GM08714 (cell line): ENCODE measurements around the gene CRIM1.

Experiments used
- H3K4me3 ChIP-seq: fragments of 200-500 bp; sonication (Bioruptor generic); 2 replicates; pipeline ENCODE4 v1.5.1; 2014; ENCODE audit warnings: mild to moderate bottlenecking, low read length, inconsistent platforms
- ZNF274 ChIP-seq: IDR thresholded peaks from 2 replicates; pipeline ENCODE4 v1.6.1; 2012; ENCODE audit warnings: mild to moderate bottlenecking, low read depth, low read length

The CRIM1 gene

DNA sequence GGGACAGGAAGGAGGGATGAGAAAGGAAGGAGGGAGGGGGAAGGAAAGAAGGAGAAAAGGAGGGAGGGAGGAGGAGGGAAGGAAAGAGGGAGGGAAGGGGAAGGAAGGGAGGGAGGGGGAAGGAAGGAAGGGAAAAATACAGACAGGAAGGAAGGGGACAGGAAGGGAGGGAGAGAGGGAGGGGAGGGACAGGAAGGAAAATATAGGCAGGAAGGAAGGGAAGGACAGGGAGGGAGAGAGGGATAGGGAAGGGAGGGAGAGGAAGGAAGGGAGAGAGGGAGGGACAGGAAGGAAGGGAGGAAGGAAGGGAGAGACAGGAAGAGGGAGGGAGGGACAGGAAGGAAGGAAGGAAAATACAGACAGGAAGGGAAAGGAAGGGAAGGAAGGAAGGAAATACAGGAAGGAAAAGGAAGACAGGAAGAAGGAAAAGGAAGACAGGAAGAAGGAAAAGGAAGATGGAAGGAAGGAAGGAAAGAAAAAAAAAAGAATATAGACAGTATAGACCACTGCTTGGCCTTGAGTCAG is 178.8 kb downstream of the CRIM1 start:
- no peak overlapping the region for H3K4me3 ChIP-seq
- no peak for TF ChIP-seq ZNF274

DNA sequence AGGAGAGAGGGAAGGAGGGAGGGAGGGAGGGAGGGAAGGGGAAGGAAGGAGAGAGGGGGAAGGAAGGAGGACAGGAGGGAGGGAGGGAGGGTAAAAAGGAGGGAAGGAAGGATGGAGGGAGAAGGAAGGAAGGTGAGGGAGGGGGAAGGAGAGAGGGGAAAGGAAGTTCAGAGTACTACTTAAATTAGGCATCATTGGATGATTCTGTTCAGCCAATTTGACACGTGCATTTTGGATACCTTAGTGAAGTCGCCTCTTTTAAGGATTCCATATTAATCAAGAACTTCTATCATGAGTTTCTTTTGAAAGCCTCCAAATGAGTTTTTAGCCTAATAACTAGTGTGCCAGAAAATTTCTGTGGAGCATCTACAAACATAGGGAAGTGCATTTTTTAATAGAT is 179.5 kb downstream of the CRIM1 start:
- no peak for TF ChIP-seq ZNF274

DNA sequence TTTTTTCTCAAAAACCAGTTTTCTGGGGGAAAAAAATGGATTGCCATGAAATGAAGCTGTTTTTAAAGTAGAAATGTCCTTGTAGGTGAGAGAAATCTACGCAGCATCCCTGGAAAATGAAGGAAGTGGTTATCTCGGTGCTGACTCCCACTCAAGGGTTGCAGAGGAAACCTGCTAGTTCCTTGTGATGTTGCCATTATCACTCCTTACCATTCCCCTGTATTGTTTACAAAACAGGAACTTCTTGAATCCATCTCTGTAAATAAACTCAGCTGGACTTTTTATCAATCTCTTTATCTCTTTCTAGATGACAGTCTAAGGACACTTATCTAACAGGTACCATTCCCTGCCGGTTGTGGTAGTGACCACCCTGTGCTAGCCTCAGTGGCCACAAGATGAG is 181.2 kb downstream of the CRIM1 start:
- H3K4me3 ChIP-seq = no peak overlapping the region
- no peak for TF ChIP-seq ZNF274

More for the DNA sequence above, 179.5 kb downstream of the CRIM1 start:
- H3K4me3 ChIP-seq = no peak overlapping the region

DNA sequence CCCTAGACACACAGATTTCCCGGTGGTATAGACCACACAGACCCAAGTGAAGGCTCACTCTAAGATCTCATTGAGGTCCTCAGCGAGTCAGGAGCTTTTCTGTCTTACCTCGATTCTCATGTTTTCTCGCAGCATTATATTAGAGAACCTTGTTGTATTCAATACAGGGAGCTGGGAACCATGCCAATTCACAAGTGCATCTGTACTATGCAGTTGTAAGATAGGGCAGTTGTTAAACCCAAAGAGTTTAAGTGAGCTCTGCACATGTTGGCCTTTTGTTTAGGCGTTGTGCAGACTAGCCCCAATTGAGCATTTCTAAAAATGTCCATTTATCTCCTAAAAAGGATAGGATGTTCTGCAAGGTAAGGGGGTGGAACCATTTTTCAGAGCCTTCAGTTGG is 182.8 kb downstream of the CRIM1 start:
- TF ChIP-seq ZNF274 = no peak
- no peak overlapping the region for H3K4me3 ChIP-seq

DNA sequence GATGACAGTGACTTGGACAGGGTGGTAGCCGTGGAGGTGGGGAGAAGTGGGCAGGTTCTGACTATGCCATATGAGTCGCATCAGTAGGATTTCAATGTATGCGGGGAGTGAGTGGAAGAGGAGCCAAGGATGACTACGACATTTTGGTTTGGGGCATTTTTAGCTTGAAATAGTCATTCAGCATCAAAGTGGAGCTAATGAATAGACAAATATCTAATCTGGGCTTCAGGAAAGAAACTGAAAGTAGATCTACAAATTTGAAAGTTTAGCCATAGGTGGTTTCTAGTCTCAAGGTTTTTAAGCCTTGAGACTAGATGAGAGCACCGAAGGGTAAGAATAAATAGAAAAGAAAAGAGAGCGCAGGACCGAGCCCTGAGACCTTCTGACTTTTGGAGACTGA is 184.1 kb downstream of the CRIM1 start:
- H3K4me3 ChIP-seq = peak overlapping the region; percentile 35; the same call in 1 of the 2 replicates
- no peak for TF ChIP-seq ZNF274

DNA sequence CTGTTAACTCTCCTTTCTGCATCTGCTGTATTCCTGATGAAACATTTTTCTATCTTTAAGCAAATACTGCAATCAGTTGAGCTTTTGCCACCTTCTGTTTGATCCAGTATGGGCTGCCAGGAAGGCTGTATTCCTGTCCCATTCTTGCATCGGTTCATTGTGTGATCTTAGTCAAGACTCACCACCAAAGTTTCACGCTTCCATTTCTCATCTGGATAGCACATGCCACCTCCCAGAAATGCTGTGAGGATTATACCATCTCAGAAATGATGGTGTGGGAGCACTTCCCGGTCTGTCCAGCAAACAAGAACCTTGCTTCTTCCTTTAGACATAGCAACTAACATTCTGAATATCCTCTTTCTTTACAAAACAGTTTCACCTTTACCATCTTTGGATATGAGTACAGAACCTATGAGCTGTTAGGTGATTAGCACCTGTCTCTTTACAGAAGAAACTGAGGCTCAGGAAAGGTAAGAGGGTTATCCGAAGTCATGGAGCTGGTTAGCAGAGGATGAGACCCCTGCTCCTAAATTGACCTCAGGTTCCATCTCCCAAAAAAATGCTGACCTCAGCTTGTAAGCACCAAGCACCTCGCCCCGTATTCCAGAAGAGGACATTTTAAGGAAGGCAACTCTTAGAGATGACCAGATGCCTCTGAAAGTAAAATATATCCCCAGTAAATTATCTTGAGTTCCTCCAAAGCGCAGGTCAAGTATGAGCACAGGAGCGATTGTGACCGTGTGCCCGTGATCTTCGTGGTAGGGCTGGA is 185.6 kb downstream of the CRIM1 start:
- TF ChIP-seq ZNF274 = no peak
- H3K4me3 ChIP-seq = no peak overlapping the region

DNA sequence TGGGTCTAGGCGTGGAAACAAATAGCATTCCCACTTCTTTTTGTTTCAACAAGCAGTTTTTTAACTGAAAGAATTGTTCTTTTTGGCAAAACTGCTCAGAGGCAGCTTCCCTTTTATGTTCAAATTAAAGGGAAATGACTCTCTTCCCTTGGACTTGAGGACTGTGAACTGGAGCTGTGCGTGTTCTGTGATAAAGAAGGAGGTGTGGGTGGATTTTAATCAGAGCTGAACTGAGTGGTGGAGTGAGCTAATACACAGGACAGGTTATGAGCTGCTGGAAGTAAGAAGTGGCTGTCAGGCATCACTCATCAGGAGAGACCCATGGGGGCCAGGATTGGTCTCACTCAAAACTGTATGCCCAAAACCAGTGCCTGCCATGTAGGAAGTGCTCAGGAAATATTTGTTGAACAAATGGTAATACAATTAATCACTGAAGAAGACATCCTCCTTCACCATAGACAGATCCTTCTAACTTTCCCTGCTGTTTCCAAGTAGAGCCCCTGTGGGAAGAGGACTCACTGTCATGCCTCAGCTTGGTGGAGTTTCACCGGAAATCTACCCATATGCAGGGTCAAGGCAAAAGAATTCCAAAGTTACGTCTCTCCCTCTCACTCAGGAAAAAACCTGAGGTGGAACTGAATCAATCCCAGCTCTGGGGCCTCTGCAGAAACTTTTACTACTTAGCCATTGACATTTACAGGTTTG is 186.5 kb downstream of the CRIM1 start:
- H3K4me3 ChIP-seq = no peak overlapping the region
- TF ChIP-seq ZNF274 = no peak

DNA sequence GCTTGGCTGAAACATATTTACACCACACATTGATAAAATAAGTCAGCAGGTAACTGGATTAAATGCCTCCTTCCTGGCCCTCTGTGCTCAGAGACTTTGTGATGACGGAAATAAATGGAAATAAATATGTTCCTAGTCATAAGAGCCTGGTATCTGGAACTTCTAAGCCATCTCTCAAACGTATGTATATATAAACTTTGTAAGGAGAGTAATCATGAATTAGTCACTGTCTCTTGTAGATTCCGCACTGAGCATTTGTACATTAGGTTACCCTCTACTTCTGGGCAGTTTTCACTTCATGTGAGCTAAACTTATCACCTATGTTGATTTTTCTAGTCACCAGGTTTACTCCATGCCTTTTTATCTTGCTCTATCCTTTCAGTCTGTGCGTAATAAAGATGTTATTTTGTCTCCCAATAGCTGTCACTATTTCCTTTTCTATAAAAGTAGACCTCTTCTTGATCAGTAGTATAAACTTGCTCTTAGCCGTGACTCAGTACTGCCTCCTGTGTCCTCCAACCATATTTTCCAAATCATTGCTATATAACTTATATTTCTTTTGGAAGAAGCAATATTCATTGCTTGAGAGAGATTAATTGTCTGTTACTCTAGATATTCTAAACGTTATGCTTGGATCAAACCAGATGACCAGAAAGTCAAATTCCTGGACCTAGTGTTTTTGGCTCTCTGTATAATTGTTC is 189.2 kb downstream of the CRIM1 start:
- H3K4me3 ChIP-seq = no peak overlapping the region
- no peak for TF ChIP-seq ZNF274

DNA sequence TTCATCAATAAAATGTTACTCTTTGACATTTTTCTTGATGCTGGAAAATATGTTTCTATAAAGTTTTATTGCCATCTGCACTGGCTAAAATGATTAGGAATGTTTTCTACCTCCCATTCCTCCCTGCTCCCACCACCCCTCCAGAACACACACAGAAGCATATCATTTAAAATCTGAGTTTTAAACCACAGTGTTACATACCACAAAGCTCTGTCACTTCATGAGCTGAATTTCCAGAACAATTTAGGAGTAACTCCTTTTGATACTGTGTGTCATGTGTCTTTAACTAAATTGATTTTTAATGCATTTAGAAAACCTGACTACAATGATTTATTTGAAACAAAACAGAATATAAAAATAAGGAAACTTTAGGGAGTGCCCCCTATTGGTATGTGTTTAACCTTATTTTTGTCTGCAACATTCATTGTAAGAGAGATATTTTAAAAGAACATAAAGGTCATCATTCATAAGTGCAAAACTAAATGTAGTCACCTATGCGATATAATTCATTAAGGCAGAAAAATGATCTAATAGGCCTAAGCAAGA is 190.4 kb downstream of the CRIM1 start:
- no peak for TF ChIP-seq ZNF274
- no peak overlapping the region for H3K4me3 ChIP-seq

DNA sequence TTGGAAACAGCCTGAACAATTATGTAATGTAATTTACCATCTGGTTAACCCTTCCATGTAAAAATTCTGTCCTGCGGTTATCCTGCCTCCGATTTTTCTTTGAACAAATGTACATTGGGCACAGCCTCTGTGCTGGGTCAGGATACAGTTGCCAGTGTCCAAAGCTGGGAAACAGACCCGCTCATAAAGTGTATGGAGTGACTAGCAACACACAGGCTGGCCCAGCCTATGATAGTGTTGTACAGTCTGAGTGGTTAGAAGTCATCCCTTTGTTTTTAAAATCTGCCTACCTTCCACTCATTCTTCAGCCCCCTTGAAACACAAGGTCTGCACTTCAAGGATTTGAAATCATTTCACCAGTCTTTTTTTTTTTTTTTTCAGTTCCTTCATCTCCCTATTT is 192.3 kb downstream of the CRIM1 start:
- H3K4me3 ChIP-seq = no peak overlapping the region
- no peak for TF ChIP-seq ZNF274

DNA sequence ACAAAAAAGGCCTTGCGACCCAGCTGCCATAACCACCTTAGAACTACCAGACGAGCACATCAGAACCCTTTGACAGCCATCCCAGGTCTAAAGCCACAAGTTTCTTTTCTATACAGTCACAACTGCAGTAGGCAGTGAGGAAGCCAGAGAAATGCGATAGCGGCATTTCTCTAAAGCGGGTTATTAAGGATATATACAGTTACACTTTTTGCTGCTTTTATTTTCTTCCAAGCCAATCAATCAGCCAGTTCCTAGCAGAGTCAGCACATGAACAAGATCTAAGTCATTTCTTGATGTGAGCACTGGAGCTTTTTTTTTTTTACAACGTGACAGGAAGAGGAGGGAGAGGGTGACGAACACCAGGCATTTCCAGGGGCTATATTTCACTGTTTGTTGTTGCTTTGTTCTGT is 193.6 kb downstream of the CRIM1 start:
- no peak overlapping the region for H3K4me3 ChIP-seq
- TF ChIP-seq ZNF274 = no peak

DNA sequence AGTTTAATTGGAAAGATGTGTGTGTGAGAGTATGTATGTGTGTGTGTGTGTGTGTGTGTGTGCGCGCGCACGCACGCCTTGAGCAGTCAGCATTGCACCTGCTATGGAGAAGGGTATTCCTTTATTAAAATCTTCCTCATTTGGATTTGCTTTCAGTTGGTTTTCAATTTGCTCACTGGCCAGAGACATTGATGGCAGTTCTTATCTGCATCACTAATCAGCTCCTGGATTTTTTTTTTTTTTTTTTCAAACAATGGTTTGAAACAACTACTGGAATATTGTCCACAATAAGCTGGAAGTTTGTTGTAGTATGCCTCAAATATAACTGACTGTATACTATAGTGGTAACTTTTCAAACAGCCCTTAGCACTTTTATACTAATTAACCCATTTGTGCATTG is 194.4 kb downstream of the CRIM1 start:
- no peak overlapping the region for H3K4me3 ChIP-seq
- no peak for TF ChIP-seq ZNF274

DNA sequence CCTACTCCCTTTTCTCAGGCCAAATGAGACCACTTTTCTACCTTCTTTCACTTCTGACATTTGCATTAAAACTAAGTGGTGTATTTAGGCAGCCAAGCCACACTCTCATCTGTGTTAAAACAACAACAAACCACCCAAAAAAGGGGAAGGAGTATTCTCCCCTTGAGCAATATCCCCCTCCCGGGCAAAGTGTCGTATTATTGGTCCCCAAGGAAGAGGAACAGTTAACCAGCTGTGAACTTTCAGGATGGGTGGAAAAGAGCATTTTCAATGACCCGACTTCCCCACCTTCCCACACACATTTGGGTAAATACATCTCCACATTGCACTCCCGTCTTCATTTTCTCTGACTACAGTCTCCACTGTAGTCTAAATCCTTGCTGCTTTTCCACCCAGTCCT is 198.1 kb downstream of the CRIM1 start:
- TF ChIP-seq ZNF274 = no peak
- no peak overlapping the region for H3K4me3 ChIP-seq

DNA sequence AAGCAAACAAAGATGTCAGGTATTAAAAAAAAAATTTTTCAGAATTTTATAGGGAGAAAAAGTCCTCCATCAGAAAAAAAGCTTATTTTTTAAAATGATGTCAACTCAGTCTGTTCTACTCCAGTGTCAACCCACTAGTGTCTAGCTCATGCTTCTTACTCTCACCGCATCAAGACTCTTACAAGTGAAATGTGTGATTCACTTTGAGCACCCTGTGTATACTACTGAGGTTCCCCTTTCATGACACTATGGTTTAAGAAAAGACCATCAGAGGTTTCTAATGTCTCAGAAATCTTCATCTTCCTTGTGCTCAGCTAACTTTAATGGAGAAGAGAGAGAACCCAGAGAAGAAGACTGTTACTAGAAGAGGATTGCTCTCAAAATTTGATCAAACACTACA is 199.0 kb downstream of the CRIM1 start:
- no peak for TF ChIP-seq ZNF274
- H3K4me3 ChIP-seq = no peak overlapping the region
